KMS-11 (cell line): ENCODE measurements around the gene CWC22.

Experiments
- H2AFZ ChIP-seq: fragments of 200-600 bp; sonication (generic); 2 replicates; pipeline ENCODE4 v1.6.1; 2016; ENCODE audit warnings: antibody characterized with exemption, mixed run types, low read depth
- H3K27ac ChIP-seq: fragments of 200-600 bp; sonication (generic); 2 replicates; pipeline ENCODE4 v1.6.1; 2016; ENCODE audit warnings: mild to moderate bottlenecking, mixed run types
- H3K27me3 ChIP-seq: fragments of 200-600 bp; sonication (generic); 2 replicates; pipeline ENCODE4 v1.6.1; 2017; ENCODE audit warnings: mild to moderate bottlenecking, low read depth, mixed run types, moderate library complexity; ENCODE audit not compliant: insufficient read depth
- H3K36me3 ChIP-seq: fragments of 200-600 bp; sonication (generic); 2 replicates; pipeline ENCODE4 v1.6.1; 2017; ENCODE audit warnings: mild to moderate bottlenecking, mixed run types; ENCODE audit not compliant: insufficient read depth
- H3K4me1 ChIP-seq: fragments of 200-600 bp; sonication (generic); 2 replicates; pipeline ENCODE4 v1.6.1; 2016; ENCODE audit warnings: mild to moderate bottlenecking, low read depth, mixed run types; ENCODE audit not compliant: poor library complexity, severe bottlenecking
- H3K4me2 ChIP-seq: fragments of 200-600 bp; sonication (generic); 2 replicates; pipeline ENCODE4 v1.7.0; 2016; ENCODE audit warnings: mild to moderate bottlenecking, mixed run types
- H3K4me3 ChIP-seq: fragments of 200-600 bp; sonication (generic); IDR thresholded peaks from 2 replicates; pipeline ENCODE4 v1.6.1; 2017; ENCODE audit warnings: low read depth, low read length, mixed read lengths; ENCODE audit not compliant: insufficient read depth
- H3K79me2 ChIP-seq: fragments of 200-600 bp; sonication (generic); 2 replicates; pipeline ENCODE4 v1.6.1; 2016; ENCODE audit warnings: low read depth, mixed run types; ENCODE audit not compliant: insufficient read depth
- H3K9ac ChIP-seq: fragments of 200-600 bp; sonication (generic); 2 replicates; pipeline ENCODE4 v1.6.1; 2016; ENCODE audit warnings: mild to moderate bottlenecking, mixed run types
- H4K20me1 ChIP-seq: fragments of 200-600 bp; sonication (generic); 2 replicates; pipeline ENCODE4 v1.6.1; 2016; ENCODE audit warnings: mild to moderate bottlenecking, mixed run types; ENCODE audit not compliant: insufficient read depth
- CTCF ChIP-seq: fragments of 200-600 bp; sonication (generic); conservative IDR thresholded peaks from 2 replicates; pipeline ENCODE4 v1.6.1; 2017; ENCODE audit warnings: low read depth, mild to moderate bottlenecking, antibody characterized with exemption, low read length, moderate library complexity, mixed read lengths

CWC22 gene

DNA sequence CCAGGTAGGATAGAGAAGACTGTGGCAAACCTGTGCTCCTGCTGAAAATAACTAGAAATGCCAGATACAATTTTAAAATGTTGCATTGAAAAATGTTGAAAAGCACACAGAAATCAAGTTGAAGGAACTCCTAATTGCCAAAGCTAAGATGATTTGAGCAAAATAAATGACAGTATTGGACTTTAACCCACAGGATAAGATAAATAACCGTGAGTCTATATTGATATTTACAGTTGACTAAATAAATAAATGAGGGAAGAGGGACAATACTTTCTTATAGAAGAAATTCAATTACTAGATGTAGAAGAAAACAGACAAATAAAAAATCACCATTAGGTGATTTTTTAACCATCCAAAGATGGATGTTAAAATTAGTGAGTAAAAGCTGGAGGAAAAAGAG, 59.0 kb downstream of the CWC22 start:
- Histone ChIP-seq H3K27me3 (no peaks in the 10 kb centered on the region), H3K79me2 (no peaks in the 10 kb centered on the region), H3K4me1 (peaks cover 11% of the 10 kb centered on the region), H2AFZ (no peak overlapping the region), H3K36me3 (0 out of 2 replicates have a peak, but pooled peaks cover 4% of the 10 kb centered on the region), H4K20me1 (no peaks in the 10 kb centered on the region), H3K9ac (no peak overlapping the region), H3K4me3 (no peak overlapping the region), H3K4me2 (no peak overlapping the region), H3K27ac (no peak overlapping the region)
- TF ChIP-seq CTCF = no peak

DNA sequence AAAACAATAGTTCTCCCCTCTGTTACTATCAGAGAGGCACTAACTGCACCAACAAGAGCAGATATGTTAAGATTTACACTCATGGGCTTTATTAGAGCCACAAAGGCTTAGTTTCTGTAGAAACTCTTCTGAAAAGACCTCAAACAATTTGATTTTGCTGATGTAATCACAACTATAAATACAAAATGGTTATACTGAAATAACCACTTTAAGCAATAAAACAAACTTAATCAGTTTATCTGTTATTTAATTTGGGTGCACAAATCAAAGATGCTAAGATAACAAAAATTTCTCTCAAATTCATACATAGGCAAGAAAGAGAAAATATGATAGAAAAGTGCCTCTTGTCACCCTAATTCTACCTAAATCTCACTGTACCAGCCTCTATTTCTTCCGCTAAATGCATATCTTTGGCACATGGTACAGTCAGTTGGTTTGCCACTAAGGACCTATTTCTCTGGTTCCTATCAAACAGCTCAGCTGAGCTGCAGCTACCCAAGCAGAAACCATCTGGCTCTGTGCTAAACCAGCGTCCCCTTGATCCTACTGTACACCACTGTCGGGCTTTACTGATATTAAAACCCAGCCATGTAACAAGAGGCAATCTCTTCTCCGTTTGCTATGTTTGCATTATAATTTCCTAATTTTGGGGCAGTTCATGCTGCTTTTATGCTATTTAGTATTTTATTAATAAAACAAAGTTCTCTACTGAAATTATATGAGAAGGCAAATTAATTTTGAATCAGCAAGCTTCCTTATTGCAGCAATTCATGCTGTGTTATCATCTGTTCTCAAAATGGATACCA, 60.1 kb downstream of the CWC22 start:
- peaks cover 11% of the 10 kb centered on the region for H3K4me1 ChIP-seq
- H3K36me3 ChIP-seq = no peaks in the 10 kb centered on the region
- no peaks in the 10 kb centered on the region for H3K27me3 ChIP-seq
- TF ChIP-seq CTCF = no peak
- no peaks in the 10 kb centered on the region for H3K79me2 ChIP-seq
- H4K20me1 ChIP-seq = no peaks in the 10 kb centered on the region
- no peak overlapping the region for H3K27ac ChIP-seq
- H3K4me3 ChIP-seq = no peak overlapping the region
- no peak overlapping the region for H2AFZ ChIP-seq
- no peak overlapping the region for H3K9ac ChIP-seq
- no peak overlapping the region for H3K4me2 ChIP-seq

DNA sequence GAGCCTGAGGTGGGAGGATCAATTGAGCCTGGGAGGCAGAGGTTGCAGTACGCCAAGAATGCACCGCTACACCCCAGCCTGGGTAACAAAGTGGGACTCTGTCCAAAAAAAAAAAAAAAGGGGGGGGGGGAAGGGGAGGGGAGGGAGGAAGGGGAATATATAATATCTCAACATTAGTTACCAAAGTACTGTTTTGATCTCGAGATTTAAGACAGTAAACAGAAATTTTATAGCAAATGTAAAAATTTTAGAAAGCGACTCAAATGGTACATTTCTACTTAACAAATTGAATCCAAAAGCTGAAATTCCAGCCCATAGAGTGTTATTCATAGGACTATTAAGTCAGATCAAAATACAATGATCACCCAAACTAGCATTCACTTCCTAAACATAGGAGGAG, 60.8 kb downstream of the CWC22 start:
- no peak overlapping the region for H3K4me3 ChIP-seq
- no peak overlapping the region for H3K4me2 ChIP-seq
- H3K4me1 ChIP-seq = peaks cover 11% of the 10 kb centered on the region
- no peak overlapping the region for H3K9ac ChIP-seq
- no peaks in the 10 kb centered on the region for H3K27me3 ChIP-seq
- no peak for TF ChIP-seq CTCF
- H3K27ac ChIP-seq = no peak overlapping the region
- no peaks in the 10 kb centered on the region for H4K20me1 ChIP-seq
- no peaks in the 10 kb centered on the region for H3K36me3 ChIP-seq
- no peaks in the 10 kb centered on the region for H3K79me2 ChIP-seq
- H2AFZ ChIP-seq = no peak overlapping the region

- H3K4me1 ChIP-seq = no peaks in the 10 kb centered on the region
- H3K36me3 ChIP-seq = no peaks in the 10 kb centered on the region
Observed at GRCh38 chr2:179939259-179939658, 67.8 kb downstream of the CWC22 start.

More at GRCh38 chr2:179939259-179939658, 67.8 kb downstream of the CWC22 start:
- no peak overlapping the region for H3K4me3 ChIP-seq
- H3K4me2 ChIP-seq = no peak overlapping the region
- no peak for TF ChIP-seq CTCF
- H4K20me1 ChIP-seq = no peaks in the 10 kb centered on the region
- no peak overlapping the region for H2AFZ ChIP-seq
- H3K79me2 ChIP-seq = no peaks in the 10 kb centered on the region
- H3K27me3 ChIP-seq = no peaks in the 10 kb centered on the region
- H3K9ac ChIP-seq = no peak overlapping the region
- H3K27ac ChIP-seq = no peak overlapping the region
